ENCODE data around the gene NTPCR. TPM values are rescaled to one million over a fixed set of nuclear protein-coding genes. Genes with fewer than 3 reads are reported as not detected.

NTPCR gene
- 12.7 and 19.8 TPM in 2 replicates for total RNA-seq

DNA sequence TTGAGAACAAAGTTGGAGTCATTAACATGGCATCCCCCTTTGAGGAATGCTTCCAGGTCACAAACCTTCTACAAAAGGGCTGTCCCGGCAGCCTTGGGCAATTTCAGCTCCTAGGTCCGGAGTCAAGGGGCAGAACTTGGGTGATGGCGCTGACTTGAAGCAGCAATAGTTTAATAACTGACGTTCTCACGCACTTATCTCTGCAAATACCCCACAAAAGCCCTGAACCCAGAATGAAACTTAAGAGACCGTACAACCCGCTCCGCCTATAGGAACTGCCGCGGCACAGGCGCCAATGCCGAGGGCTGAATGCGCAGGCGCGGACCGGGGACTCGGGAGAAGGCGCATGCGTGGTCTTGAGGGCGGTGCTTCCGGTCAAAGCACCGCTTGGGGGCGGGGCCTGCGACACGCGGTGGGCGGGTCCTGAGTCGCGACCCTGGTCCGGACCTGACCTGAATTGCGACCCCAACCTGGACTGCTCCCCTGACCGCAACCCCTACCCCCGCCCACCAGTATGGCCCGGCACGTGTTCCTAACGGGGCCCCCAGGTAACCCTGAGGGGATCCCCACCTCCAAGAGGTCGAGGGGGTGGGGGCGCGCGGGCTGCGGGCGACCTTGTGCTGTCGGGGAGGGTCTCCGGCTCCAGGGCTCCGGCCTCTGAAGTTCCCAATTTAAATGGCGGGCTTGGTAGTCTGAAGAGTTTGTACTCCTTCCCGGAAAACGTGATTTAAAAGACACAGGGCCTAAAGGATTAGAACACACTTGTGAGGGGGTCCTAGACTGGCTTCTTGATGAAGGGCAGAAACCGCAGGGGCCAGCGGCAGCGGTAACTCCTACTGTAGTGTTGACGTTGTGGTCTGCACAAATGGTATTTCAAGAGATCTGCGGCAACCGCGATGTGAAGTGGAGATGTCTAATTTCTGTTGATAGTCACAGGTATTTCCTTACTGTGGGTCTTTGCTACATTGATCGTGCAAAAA lies at the start of gene NTPCR:
TSS of gene NTPCR (plus strand) at position 415 of the 980 bp plus-strand sequence. CDS start at position 515, 100 bp downstream.

Other genes starting within 250 kb of the NTPCR start
- 1.3 and 1.4 TPM in 2 replicates for gene MAP10, start 145.2 kb upstream of the NTPCR start, total RNA-seq